Ishikawa (cell line): ENCODE measurements around the gene ANKRD34A.

Experiments used
- CEBPB ChIP-seq: IDR thresholded peaks from 2 replicates; pipeline ENCODE4 v1.6.1; 2012
- CREB1 ChIP-seq: IDR thresholded peaks from 2 replicates; pipeline ENCODE4 v1.6.1; 2012; ENCODE audit warnings: low read depth
- EGR1 ChIP-seq: IDR thresholded peaks from 2 replicates; pipeline ENCODE4 v1.6.1; 2012
- EP300 ChIP-seq: IDR thresholded peaks from 2 replicates; pipeline ENCODE4 v1.6.1; 2012; ENCODE audit warnings: borderline replicate concordance
- FOXM1 ChIP-seq: IDR thresholded peaks from 2 replicates; pipeline ENCODE4 v1.6.1; 2012; ENCODE audit warnings: low read depth, borderline replicate concordance
- MAX ChIP-seq: IDR thresholded peaks from 2 replicates; pipeline ENCODE4 v1.6.1; 2012
- NFIC ChIP-seq: IDR thresholded peaks from 2 replicates; pipeline ENCODE4 v1.6.1; 2012
- RAD21 ChIP-seq: IDR thresholded peaks from 2 replicates; pipeline ENCODE4 v1.6.1; 2012; ENCODE audit warnings: low read depth
- REST ChIP-seq: IDR thresholded peaks from 2 replicates; pipeline ENCODE4 v1.6.1; 2012; ENCODE audit warnings: low read depth, mild to moderate bottlenecking
- TAF1 ChIP-seq: IDR thresholded peaks from 2 replicates; pipeline ENCODE4 v1.6.1; 2012; ENCODE audit warnings: low read depth, mild to moderate bottlenecking
- TCF12 ChIP-seq: IDR thresholded peaks from 2 replicates; pipeline ENCODE4 v1.6.1; 2012; ENCODE audit warnings: low read depth
- TEAD4 ChIP-seq: IDR thresholded peaks from 2 replicates; pipeline ENCODE4 v1.6.1; 2012
- USF1 ChIP-seq: IDR thresholded peaks from 2 replicates; pipeline ENCODE4 v1.6.1; 2012
- YY1 ChIP-seq: IDR thresholded peaks from 2 replicates; pipeline ENCODE4 v1.6.1; 2012; ENCODE audit warnings: low read depth
- ZBTB7A ChIP-seq: IDR thresholded peaks from 2 replicates; pipeline ENCODE4 v1.6.1; 2012; ENCODE audit warnings: low read depth

The ANKRD34A gene

GRCh38 chr1:145992502-145992936, 28.1 kb upstream of the ANKRD34A start:
- TF ChIP-seq USF1: no peak
- TF ChIP-seq NFIC: no peak
- TF ChIP-seq YY1: no peak
- TF ChIP-seq TCF12: no peak
- no peak for TF ChIP-seq EP300
- TF ChIP-seq RAD21: no peak
- TF ChIP-seq CREB1: no peak
- TF ChIP-seq FOXM1: no peak
- no peak for TF ChIP-seq TEAD4
- TF ChIP-seq TAF1: no peak
- no peak for TF ChIP-seq EGR1
- no peak for TF ChIP-seq MAX
- no peak for TF ChIP-seq REST
- no peak for TF ChIP-seq CEBPB
- TF ChIP-seq ZBTB7A: no peak

- no peak for TF ChIP-seq EP300
- TF ChIP-seq NFIC: no peak
Observed at GRCh38 chr1:145991735-145992412, 27.5 kb upstream of the ANKRD34A start.

GRCh38 chr1:145990249-145990855, 26.0 kb upstream of the ANKRD34A start:
- TF ChIP-seq EGR1: no peak
- no peak for TF ChIP-seq NFIC
- TF ChIP-seq FOXM1: no peak
- no peak for TF ChIP-seq YY1
- no peak for TF ChIP-seq ZBTB7A
- no peak for TF ChIP-seq TAF1
- no peak for TF ChIP-seq MAX
- TF ChIP-seq CREB1: no peak
- no peak for TF ChIP-seq TCF12
- TF ChIP-seq REST: no peak
- no peak for TF ChIP-seq RAD21

GRCh38 chr1:145988773-145989172, 24.4 kb upstream of the ANKRD34A start:
- TF ChIP-seq EGR1 (no peak), TAF1 (no peak), USF1 (no peak), RAD21 (no peak), YY1 (no peak), NFIC (no peak), MAX (no peak), TCF12 (no peak), REST (no peak), FOXM1 (no peak), EP300 (no peak), ZBTB7A (no peak), CEBPB (no peak), CREB1 (no peak), TEAD4 (no peak)
